Keratinocyte (primary cell): ENCODE measurements around the gene PLD1. TPM values are rescaled to one million over a fixed set of nuclear protein-coding genes. Genes with fewer than 3 reads are reported as not detected.

ENCODE experiments used
- DNase-seq: peaks from one replicate; pipeline ENCODE4 v3.0.0-alpha.2; 2011; ENCODE audit warnings: low read depth, missing footprints, low spot score
- FAIRE-seq: peaks from 2 replicates; lab custom pipeline; 2011; peaks lifted over from hg19 to GRCh38; lab: Jason Lieb, UNC
- H2AFZ ChIP-seq: 2 replicates; pipeline ENCODE4 v1.6.0; 2012; ENCODE audit warnings: low read length, control low read depth, inconsistent platforms; ENCODE audit not compliant: control insufficient read depth
- H3K27ac ChIP-seq: 2 replicates; pipeline ENCODE4 v1.5.1; 2011; ENCODE audit warnings: low read length; ENCODE audit not compliant: control insufficient read depth, insufficient read depth
- H3K27me3 ChIP-seq: 3 replicates; pipeline ENCODE4 v1.6.0; 2011; ENCODE audit warnings: low read length; ENCODE audit not compliant: control insufficient read depth, insufficient read depth; ENCODE audit errors: extremely low read depth
- H3K36me3 ChIP-seq, 2 experiments: 2 replicates in 1 of 2; 3 replicates in 1 of 2; pipeline ENCODE4 v1.5.1; 2011; ENCODE audit warnings: low read length in 2 of 2, mild to moderate bottlenecking in 1 of 2; ENCODE audit not compliant: control insufficient read depth in 2 of 2, insufficient read depth in 2 of 2; ENCODE audit errors: extremely low read depth in 1 of 2
- H3K4me1 ChIP-seq: 3 replicates; pipeline ENCODE4 v1.5.1; 2011; ENCODE audit warnings: low read length; ENCODE audit not compliant: control insufficient read depth, insufficient read depth; ENCODE audit errors: extremely low read depth
- H3K4me2 ChIP-seq: 3 replicates; pipeline ENCODE4 v1.6.0; 2011; ENCODE audit warnings: low read depth, low read length; ENCODE audit not compliant: control insufficient read depth, insufficient read depth; ENCODE audit errors: extremely low read depth
- H3K4me3 ChIP-seq, 3 experiments: fragments of 200-600 bp in 1 of 3; sonication (generic) in 1 of 3; 2 replicates in 2 of 3; 3 replicates in 1 of 3; pipeline ENCODE4 v1.5.1; 2011 to 2016; ENCODE audit warnings: low read length in 3 of 3, mild to moderate bottlenecking in 3 of 3, control low read depth in 2 of 3, inconsistent platforms in 1 of 3, low read depth in 1 of 3, mixed read lengths in 1 of 3, mixed run types in 1 of 3, moderate library complexity in 1 of 3; ENCODE audit not compliant: control insufficient read depth in 2 of 3, insufficient read depth in 2 of 3; ENCODE audit errors: extremely low read depth in 1 of 3
- H3K79me2 ChIP-seq: 2 replicates; pipeline ENCODE4 v1.6.0; 2012; ENCODE audit warnings: low read length; ENCODE audit not compliant: control insufficient read depth, insufficient read depth
- H3K9ac ChIP-seq: 3 replicates; pipeline ENCODE4 v1.6.0; 2011; ENCODE audit warnings: low read length; ENCODE audit not compliant: control insufficient read depth, insufficient read depth; ENCODE audit errors: extremely low read depth
- H3K9me1 ChIP-seq: 3 replicates; pipeline ENCODE4 v1.6.0; 2011; ENCODE audit warnings: low read length; ENCODE audit not compliant: control insufficient read depth, insufficient read depth; ENCODE audit errors: extremely low read depth
- H3K9me3 ChIP-seq: 2 replicates; pipeline ENCODE4 v1.5.1; 2012; ENCODE audit warnings: low read depth, low read length; ENCODE audit not compliant: control insufficient read depth
- H4K20me1 ChIP-seq: 3 replicates; pipeline ENCODE4 v1.6.0; 2011; ENCODE audit warnings: low read length; ENCODE audit not compliant: control insufficient read depth, insufficient read depth; ENCODE audit errors: extremely low read depth
- CTCF ChIP-seq, 3 experiments: IDR thresholded peaks in 1 of 3; conservative IDR thresholded peaks in 1 of 3; optimal IDR thresholded peaks in 1 of 3; 2 replicates in 2 of 3; 3 replicates in 1 of 3; pipeline versions ENCODE3 to v1.5.1; 2011; ENCODE audit warnings: low read length in 3 of 3, mild to moderate bottlenecking in 3 of 3, moderate library complexity in 2 of 3, control low read depth in 1 of 3, inconsistent platforms in 1 of 3; ENCODE audit not compliant: insufficient read depth in 2 of 3; ENCODE audit errors: extremely low read depth in 1 of 3
- EZH2 ChIP-seq: IDR thresholded peaks from one replicate; pipeline ENCODE4 v1.6.1; 2012; ENCODE audit warnings: inconsistent platforms, mild to moderate bottlenecking, low read length, moderate library complexity
- dilution Hi-C: fragments of 300-500 bp; cut with MboI; formaldehyde crosslinking; loops from one replicate; pipeline ENCODE4 v1.7.0; 2020; ENCODE audit warnings: low sequenced_read_pairs; ENCODE audit not compliant: extremely low pct_ligation_motif_present
- polyA plus RNA-seq, 5 experiments: library from polyadenylated mRNA; depleted of rRNA in 3 of 5; stranded (reverse) in 3 of 5; stranded (forward) in 1 of 5; unstranded in 1 of 5; fragments of >200 nt; gene quantifications; 1 replicate in 1 of 5; 2 replicates in 3 of 5; 3 replicates in 1 of 5; pipeline versions ENCODE4 v1.2.1 to v1.2.3, GENCODE V29; 2011 to 2012; ENCODE audit warnings: missing spikeins in 2 of 5, low read depth in 1 of 5, low replicate concordance in 1 of 5

PLD1 gene
- polyA plus RNA-seq, 1 donor (not counting 4 experiments of a cell fraction or from before 2014, with no cell fraction given) = 14.7 TPM

GRCh38 chr3:171673951-171674350 lies 136.3 kb downstream of the PLD1 start:
- H3K36me3 ChIP-seq = peaks cover 0 to 5% of the 10 kb centered on the region in 2 experiments
- no peaks in the 10 kb centered on the region for H3K9me1 ChIP-seq
- no peak for FAIRE-seq
- DNase-seq = no peak
- H3K4me1 ChIP-seq = no peaks in the 10 kb centered on the region
- no peak for TF ChIP-seq EZH2
- no peak for TF ChIP-seq CTCF (optimal IDR thresholded peaks at IDR 0.05 in 1 of 3, IDR thresholded peaks at IDR 0.05 in 1 of 3, conservative IDR thresholded peaks at IDR 0.05 in 1 of 3; ENCODE audit: extremely low read depth in 1 of 3, insufficient read depth in 2 of 3, low read length in 3 of 3)
- H3K9ac ChIP-seq = no peak overlapping the region
- no peaks in the 10 kb centered on the region for H3K9me3 ChIP-seq
- H3K27me3 ChIP-seq = no peaks in the 10 kb centered on the region
- dilution Hi-C loops = no loop called here
- no peaks in the 10 kb centered on the region for H3K79me2 ChIP-seq
- H4K20me1 ChIP-seq = no peaks in the 10 kb centered on the region
- H2AFZ ChIP-seq = no peak overlapping the region
- no peak overlapping the region for H3K4me3 ChIP-seq
- H3K4me2 ChIP-seq = no peak overlapping the region
- no peak overlapping the region for H3K27ac ChIP-seq

GRCh38 chr3:171672538-171672937 lies 137.7 kb downstream of the PLD1 start:
- no peaks in the 10 kb centered on the region for H3K9me1 ChIP-seq
- H4K20me1 ChIP-seq = no peaks in the 10 kb centered on the region
- no peak for TF ChIP-seq EZH2
- TF ChIP-seq CTCF (optimal IDR thresholded peaks at IDR 0.05 in 1 of 3, IDR thresholded peaks at IDR 0.05 in 1 of 3, conservative IDR thresholded peaks at IDR 0.05 in 1 of 3; ENCODE audit: extremely low read depth in 1 of 3, insufficient read depth in 2 of 3, low read length in 3 of 3) = no peak
- H3K27ac ChIP-seq = no peak overlapping the region
- no peaks in the 10 kb centered on the region for H3K27me3 ChIP-seq
- no peak overlapping the region for H3K4me2 ChIP-seq
- H3K9me3 ChIP-seq = no peaks in the 10 kb centered on the region
- DNase-seq (no peak), FAIRE-seq (no peak)
- no peak overlapping the region for H3K4me3 ChIP-seq
- H3K36me3 ChIP-seq = peaks cover 0 to 5% of the 10 kb centered on the region in 2 experiments
- H2AFZ ChIP-seq = no peak overlapping the region
- no peaks in the 10 kb centered on the region for H3K79me2 ChIP-seq
- no peak overlapping the region for H3K9ac ChIP-seq
- H3K4me1 ChIP-seq = no peaks in the 10 kb centered on the region
- dilution Hi-C loops = no loop called here
